HepG2 (cell line): ENCODE results near the gene CARMIL3. TPM values are rescaled to one million over a fixed set of nuclear protein-coding genes. Genes with fewer than 3 reads are reported as not detected.

Experiments
- ASH2L ChIP-seq: fragments of 300-600, 200-600 bp; sonication (generic); IDR thresholded peaks from 2 replicates; pipeline ENCODE4 v1.7.0; 2017; ENCODE audit warnings: low read depth, mild to moderate bottlenecking, moderate library complexity, mixed read lengths, low read length; ENCODE audit not compliant: insufficient read length
- CENPBD1 ChIP-seq: sonication (generic); formaldehyde crosslinking; IDR thresholded peaks from 2 replicates; pipeline ENCODE4 v1.8.0; 2022; ENCODE audit warnings: missing genetic modification reagents, low read depth, mild to moderate bottlenecking, borderline replicate concordance
- HMG20B ChIP-seq: conservative IDR thresholded peaks from 2 replicates; pipeline ENCODE4 v1.6.1; 2016; ENCODE audit warnings: missing genetic modification reagents, missing compliant biosample characterization
- LRRFIP1 ChIP-seq: sonication (generic); formaldehyde crosslinking; conservative IDR thresholded peaks from 2 replicates; pipeline ENCODE4 v1.4.0; 2020; ENCODE audit warnings: missing genetic modification reagents
- MAX ChIP-seq: IDR thresholded peaks from 2 replicates; pipeline ENCODE4 v1.6.1; 2012; ENCODE audit warnings: inconsistent platforms
- MED13 ChIP-seq: sonication (generic); formaldehyde crosslinking; IDR thresholded peaks from 2 replicates; pipeline ENCODE4 v1.5.0; 2020; ENCODE audit warnings: missing genetic modification reagents
- PAF1 ChIP-seq: IDR thresholded peaks from 2 replicates; pipeline ENCODE4 v1.6.1; 2016; ENCODE audit warnings: missing genetic modification reagents, missing compliant biosample characterization
- SNAPC4 ChIP-seq: sonication (generic); formaldehyde crosslinking; IDR thresholded peaks from 2 replicates; pipeline ENCODE4 v1.4.0; 2020; ENCODE audit warnings: mild to moderate bottlenecking, missing genetic modification reagents
- ZBTB20 ChIP-seq: sonication (generic); formaldehyde crosslinking; IDR thresholded peaks from 2 replicates; pipeline ENCODE4 v1.8.1; 2023; ENCODE audit warnings: missing genetic modification reagents, low read depth, mild to moderate bottlenecking, borderline replicate concordance
- ZBTB26 ChIP-seq: IDR thresholded peaks from 2 replicates; pipeline ENCODE4 v1.6.1; 2016; ENCODE audit warnings: missing compliant biosample characterization, missing genetic modification reagents, borderline replicate concordance
- ZNF687 ChIP-seq: sonication (generic); formaldehyde crosslinking; IDR thresholded peaks from 2 replicates; pipeline ENCODE4 v1.5.1; 2020; ENCODE audit warnings: mild to moderate bottlenecking, missing genetic modification reagents, moderate library complexity
- ZNF781 ChIP-seq: sonication (generic); formaldehyde crosslinking; IDR thresholded peaks from 2 replicates; pipeline ENCODE4 v1.5.1; 2020; ENCODE audit warnings: borderline replicate concordance, mild to moderate bottlenecking, missing genetic modification reagents; ENCODE audit errors: not compliant biosample characterization
- ZSCAN9 ChIP-seq: IDR thresholded peaks from 2 replicates; pipeline ENCODE4 v1.6.1; 2016; ENCODE audit warnings: borderline replicate concordance
- polyA plus RNA-seq, 8 experiments: library from polyadenylated mRNA; depleted of rRNA in 3 of 8; stranded (reverse) in 7 of 8; unstranded in 1 of 8; fragments of >200 nt; fragmentation: Illumina TruSeq in 4 of 8; extraction: Trizol in 4 of 8; gene quantifications; 2 replicates each; pipeline versions ENCODE4 v1.2.1 to v1.2.3, GENCODE V29; 2011 to 2016; ENCODE audit warnings: low read depth in 4 of 8, missing spikeins in 1 of 8, mixed read lengths in 1 of 8; ENCODE audit not compliant: insufficient read depth in 1 of 8
- total RNA-seq, 5 experiments: library from RNA; depleted of rRNA; stranded (reverse); fragments of >200 nt; fragmentation: Illumina TruSeq; extraction: Trizol; gene quantifications; 2 replicates each; pipeline ENCODE4 v1.2.3, GENCODE V29; 2016; ENCODE audit warnings: low read depth in 1 of 5

CARMIL3 gene
- total and polyA plus RNA-seq, 2 of the 13 experiments (the other 11 are each of a cell fraction or from before 2014, with no cell fraction given), result 0.27 to 0.55 TPM

- TF ChIP-seq ZNF687 (CRISPR knock-in tag) (no peak), ZBTB20 (CRISPR knock-in tag) (0 out of 2 replicates have a peak, but pooled peaks have one; percentile 25), ZBTB26 (no peak), PAF1 (CRISPR knock-in tag) (no peak), ZSCAN9 (CRISPR knock-in tag) (peak; percentile 73; the same call in 1 of the 2 replicates), ZNF781 (CRISPR knock-in tag) (peak; percentile 51), MED13 (CRISPR knock-in tag) (no peak), MAX (no peak; the same call in 1 of the 2 replicates), SNAPC4 (no peak), LRRFIP1 (CRISPR knock-in tag) (no peak; the same call in 1 of the 2 replicates), ASH2L (no peak), CENPBD1 (CRISPR knock-in tag) (no peak), HMG20B (CRISPR knock-in tag) (no peak)
These were observed 37.9 kb upstream of the CARMIL3 start (continued) for GRCh38 chr14:24013654-24014514.
